GM12801 (cell line): ENCODE data around the gene AGPS.

Experiments
- TF ChIP-seq, protein P1 (sequence below): IDR thresholded peaks from one replicate; pipeline ENCODE4 v1.5.1; 2011; ENCODE audit warnings: control low read depth; ENCODE audit not compliant: insufficient read length; ENCODE audit errors: extremely low read depth

Gene AGPS

DNA sequence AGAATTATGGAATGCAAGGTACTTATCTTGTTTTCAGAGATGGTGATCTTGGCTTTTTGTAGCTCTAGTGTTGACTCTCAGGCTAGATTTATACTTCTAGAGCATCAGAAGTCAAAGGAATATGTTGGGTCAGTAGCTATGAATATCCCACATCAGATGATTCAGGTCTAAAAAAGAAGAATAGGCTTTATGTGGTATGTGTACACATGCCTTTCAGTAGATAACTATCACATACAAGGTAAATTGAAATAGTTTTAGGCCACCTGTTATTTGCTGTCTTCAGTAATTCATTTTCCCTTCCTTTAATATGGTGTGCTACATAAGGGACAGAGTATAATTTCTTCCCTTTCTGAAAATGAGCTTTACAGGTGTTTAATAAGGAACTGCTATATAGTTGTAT is 142.4 kb downstream of the AGPS start:
- TF ChIP-seq, protein P1, sequence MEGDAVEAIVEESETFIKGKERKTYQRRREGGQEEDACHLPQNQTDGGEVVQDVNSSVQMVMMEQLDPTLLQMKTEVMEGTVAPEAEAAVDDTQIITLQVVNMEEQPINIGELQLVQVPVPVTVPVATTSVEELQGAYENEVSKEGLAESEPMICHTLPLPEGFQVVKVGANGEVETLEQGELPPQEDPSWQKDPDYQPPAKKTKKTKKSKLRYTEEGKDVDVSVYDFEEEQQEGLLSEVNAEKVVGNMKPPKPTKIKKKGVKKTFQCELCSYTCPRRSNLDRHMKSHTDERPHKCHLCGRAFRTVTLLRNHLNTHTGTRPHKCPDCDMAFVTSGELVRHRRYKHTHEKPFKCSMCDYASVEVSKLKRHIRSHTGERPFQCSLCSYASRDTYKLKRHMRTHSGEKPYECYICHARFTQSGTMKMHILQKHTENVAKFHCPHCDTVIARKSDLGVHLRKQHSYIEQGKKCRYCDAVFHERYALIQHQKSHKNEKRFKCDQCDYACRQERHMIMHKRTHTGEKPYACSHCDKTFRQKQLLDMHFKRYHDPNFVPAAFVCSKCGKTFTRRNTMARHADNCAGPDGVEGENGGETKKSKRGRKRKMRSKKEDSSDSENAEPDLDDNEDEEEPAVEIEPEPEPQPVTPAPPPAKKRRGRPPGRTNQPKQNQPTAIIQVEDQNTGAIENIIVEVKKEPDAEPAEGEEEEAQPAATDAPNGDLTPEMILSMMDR: no peak

DNA sequence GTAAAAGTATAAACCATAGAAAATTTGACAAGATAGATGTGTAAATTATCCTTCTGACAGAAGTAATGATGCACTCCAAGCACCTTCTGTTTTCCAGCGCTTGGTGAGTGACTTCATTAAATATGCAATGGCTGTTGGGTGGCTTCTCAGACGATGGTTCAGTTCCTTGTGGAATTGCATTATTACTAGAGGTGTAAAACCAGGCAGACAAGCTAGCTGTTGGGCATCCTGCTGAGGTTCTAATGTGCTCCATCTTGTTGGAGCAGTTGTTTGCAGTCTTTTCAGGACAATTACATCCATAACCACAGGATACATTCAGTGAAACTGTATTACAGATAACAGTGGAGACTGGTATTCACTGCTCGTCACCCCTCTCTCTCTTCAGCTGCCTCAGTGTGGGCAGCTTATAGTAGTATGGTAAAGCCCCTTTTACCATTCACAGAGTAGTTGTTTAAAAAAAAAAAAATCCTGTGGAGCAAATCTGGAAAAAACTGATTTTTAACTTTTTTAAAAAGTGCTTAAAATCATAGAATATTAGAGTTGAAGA is 143.5 kb downstream of the AGPS start:
- TF ChIP-seq, protein P1: no peak

DNA sequence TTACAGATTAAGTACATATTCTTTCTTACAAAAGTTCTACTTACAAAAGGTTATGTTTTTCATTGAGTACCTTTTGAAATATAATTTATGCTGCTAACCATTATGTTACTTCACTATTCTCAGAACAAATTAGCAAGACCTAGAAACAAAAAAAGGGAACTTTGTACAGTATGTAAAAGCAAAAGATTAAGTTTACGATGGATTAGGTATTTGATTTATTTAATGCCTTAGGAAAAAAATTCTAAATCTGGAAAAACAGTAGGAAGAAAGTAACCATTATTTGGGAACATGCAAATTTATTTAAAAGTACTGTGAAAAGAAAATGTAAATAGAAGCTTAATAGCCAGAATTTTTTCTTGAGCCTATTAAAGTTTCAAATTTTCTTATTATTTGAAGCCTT is 144.6 kb downstream of the AGPS start:
- TF ChIP-seq, protein P1: no peak

DNA sequence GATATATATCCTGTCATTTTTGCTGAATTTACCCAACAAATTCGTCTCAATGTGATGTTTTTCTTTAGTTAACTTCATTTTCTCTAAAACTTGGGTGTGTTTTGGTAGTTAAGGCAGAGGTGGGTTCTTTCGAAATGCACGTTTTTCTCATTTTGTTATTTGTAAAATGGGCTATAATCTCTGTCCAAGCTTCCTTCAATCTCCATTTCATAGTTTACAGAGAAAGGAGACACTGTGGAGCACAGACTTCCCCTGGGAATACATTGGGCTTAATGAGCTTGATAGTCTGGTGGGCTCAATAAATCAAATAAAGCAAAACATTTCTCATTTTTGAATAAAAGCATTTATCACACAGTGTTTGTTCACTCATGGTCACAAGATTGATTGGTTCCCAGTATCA is 145.1 kb downstream of the AGPS start:
- TF ChIP-seq, protein P1: no peak

DNA sequence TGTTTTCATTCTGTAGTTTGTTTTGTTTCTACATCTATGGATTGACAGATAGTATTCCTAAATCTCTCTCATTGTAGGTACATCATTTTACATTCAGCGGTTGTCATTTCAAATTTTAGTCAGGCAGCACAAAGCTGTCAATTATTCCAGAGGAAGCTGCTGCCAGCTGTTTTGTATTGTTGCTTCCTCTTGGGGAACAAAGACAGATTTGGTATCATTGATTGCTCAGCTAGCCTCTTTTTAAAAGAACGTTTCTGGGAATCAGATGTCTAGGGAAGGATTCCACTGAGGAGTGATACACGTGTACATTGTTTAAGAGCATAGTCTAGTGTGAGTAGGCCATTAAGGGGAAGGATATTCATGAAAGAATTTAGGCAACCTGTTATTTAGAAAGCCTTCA is 145.8 kb downstream of the AGPS start:
- TF ChIP-seq, protein P1: no peak

DNA sequence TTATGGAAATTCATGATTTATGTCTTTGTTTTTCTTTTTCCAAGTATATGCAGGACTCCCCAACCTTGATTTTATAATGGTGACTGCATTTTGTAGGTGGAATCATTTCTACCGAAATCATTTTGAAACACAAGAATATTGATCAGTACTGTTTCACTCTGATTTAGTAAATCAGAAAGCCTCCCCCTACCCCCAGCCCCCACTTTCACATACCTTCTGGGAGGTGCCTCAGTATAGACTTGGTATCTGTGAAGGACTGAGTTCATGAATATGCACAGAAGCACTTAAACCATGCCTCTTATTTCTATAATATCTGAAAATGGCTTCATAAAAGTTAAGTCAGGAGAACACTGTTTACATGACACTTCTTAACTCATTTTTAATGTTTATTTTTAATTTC is 147.7 kb downstream of the AGPS start:
- TF ChIP-seq, protein P1: no peak

DNA sequence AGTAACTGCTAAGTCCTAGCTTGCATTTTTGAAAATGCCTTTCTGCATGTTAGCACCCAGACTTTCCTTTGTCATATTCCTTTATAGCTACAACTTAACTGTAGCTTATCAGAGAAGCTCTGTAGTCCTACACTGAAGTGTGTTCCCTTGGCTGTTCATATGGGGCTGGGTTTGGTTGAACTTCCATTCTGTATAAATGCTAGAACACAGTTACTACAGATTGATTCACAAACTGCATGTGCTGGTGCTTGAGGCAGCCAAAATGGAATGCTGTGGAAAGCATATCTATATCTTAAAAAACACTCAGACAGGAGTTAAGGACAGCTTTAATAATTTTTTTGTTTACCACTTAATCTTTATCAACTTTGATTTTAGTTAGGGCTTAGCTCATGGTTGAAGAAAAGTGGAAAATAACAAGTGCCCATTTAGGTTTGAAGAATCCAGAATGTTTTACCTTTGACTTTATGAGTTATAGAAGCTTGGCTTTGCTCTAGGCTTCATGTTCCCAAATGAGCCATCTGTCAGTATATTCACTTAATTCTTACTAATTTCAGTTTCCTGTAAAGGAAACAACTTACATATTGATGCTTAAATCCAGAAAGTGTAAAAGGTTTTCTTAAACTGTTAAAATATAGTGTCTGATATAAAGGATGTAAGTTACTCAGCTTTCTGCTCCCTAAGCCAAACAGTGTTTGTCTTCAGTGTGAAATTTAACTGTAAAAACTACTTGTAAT is 148.9 kb downstream of the AGPS start:
- TF ChIP-seq, protein P1: no peak
